OCI-LY7 (cell line): ENCODE data around the gene COBLL1. TPM values are rescaled to one million over a fixed set of nuclear protein-coding genes. Genes with fewer than 3 reads are reported as not detected.

Experiments used
- BruUV-seq: library from RNA; stranded (reverse); fragments of 400-500 nt; replicated peaks from 2 replicates; lab custom pipeline; 2021; lab: Mats Ljungman, UMichigan
- CTCF ChIA-PET: fragments of 300-600 bp; sonication (Branson Sonifier 250); formaldehyde crosslinking; loops from one replicate; lab custom pipeline; 2022; ENCODE audit warnings: antibody characterized with exemption; ENCODE audit not compliant: unreplicated experiment; lab: Charles Lee
- POLR2A ChIA-PET: fragments of 300-600 bp; sonication (Branson Sonifier 250); formaldehyde crosslinking; loops from one replicate; lab custom pipeline; 2022; ENCODE audit warnings: antibody characterized with exemption; lab: Charles Lee
- DNase-seq: peaks from one replicate; pipeline ENCODE4 v3.0.0-alpha.2; 2015; ENCODE audit warnings: low spot score
- H2AFZ ChIP-seq: fragments of 200-600 bp; sonication (generic), shearing (Covaris generic); 2 replicates; pipeline ENCODE4 v1.6.1; 2014; ENCODE audit warnings: mild to moderate bottlenecking, antibody characterized with exemption, low read length, moderate library complexity
- H3K27ac ChIP-seq: fragments of 200-600 bp; sonication (generic); 2 replicates; pipeline ENCODE4 v1.5.1; 2014; ENCODE audit warnings: mixed run types, low read depth, mild to moderate bottlenecking, moderate library complexity, low read length, inconsistent platforms; ENCODE audit not compliant: poor library complexity, severe bottlenecking
- H3K36me3 ChIP-seq: fragments of 200-600 bp; sonication (generic); 2 replicates; pipeline ENCODE4 v1.6.1; 2014; ENCODE audit warnings: mild to moderate bottlenecking, antibody characterized with exemption, low read length, moderate library complexity, mixed read lengths; ENCODE audit not compliant: insufficient read depth
- H3K4me1 ChIP-seq: fragments of 200-600 bp; sonication (generic); 2 replicates; pipeline ENCODE4 v1.5.1; 2014; ENCODE audit warnings: mild to moderate bottlenecking, low read length; ENCODE audit not compliant: insufficient read depth, poor library complexity, severe bottlenecking
- H3K4me2 ChIP-seq: fragments of 200-600 bp; sonication (generic); 2 replicates; pipeline ENCODE4 v1.6.1; 2014; ENCODE audit warnings: mild to moderate bottlenecking, low read length
- H3K4me3 ChIP-seq: fragments of 200-600 bp; sonication (generic); 2 replicates; pipeline ENCODE4 v1.5.1; 2014; ENCODE audit warnings: mild to moderate bottlenecking, low read depth, low read length; ENCODE audit not compliant: poor library complexity, severe bottlenecking
- H3K79me2 ChIP-seq: fragments of 200-600 bp; sonication (generic); 2 replicates; pipeline ENCODE4 v1.6.1; 2016; ENCODE audit warnings: low read depth, mild to moderate bottlenecking, low read length, moderate library complexity, mixed read lengths; ENCODE audit not compliant: insufficient read depth
- H3K9me2 ChIP-seq: fragments of 200-600 bp; sonication (generic); 2 replicates; pipeline ENCODE4 v1.6.1; 2016; ENCODE audit warnings: mild to moderate bottlenecking, low read length, mixed read lengths; ENCODE audit not compliant: insufficient read depth
- H3K9me3 ChIP-seq: fragments of 200-600 bp; sonication (generic); 2 replicates; pipeline ENCODE4 v1.6.1; 2014; ENCODE audit warnings: mild to moderate bottlenecking, mixed run types, low read length, mixed read lengths
- H4K20me1 ChIP-seq: fragments of 200-600 bp; sonication (generic); 2 replicates; pipeline ENCODE4 v1.6.1; 2014; ENCODE audit warnings: mild to moderate bottlenecking, antibody characterized with exemption, low read length, moderate library complexity, mixed read lengths; ENCODE audit not compliant: insufficient read depth
- CTCF ChIP-seq: fragments of 200-600 bp; sonication (generic); conservative IDR thresholded peaks from 2 replicates; pipeline ENCODE4 v1.5.1; 2014; ENCODE audit warnings: mild to moderate bottlenecking, antibody characterized with exemption, low read length, moderate library complexity, mixed read lengths
- EZH2phosphoT487 ChIP-seq: fragments of 200-600 bp; sonication (generic); IDR thresholded peaks from 2 replicates; pipeline ENCODE4 v1.6.1; 2018; ENCODE audit warnings: low read depth, borderline replicate concordance, mild to moderate bottlenecking, mixed run types, antibody characterized with exemption, low read length, moderate library complexity, mixed read lengths
- intact Hi-C: fragments of 100-400 bp; cut with micrococcal nuclease; formaldehyde crosslinking; loops from one replicate; pipeline ENCODE4 v1.10.0; 2022; ENCODE audit not compliant: unreplicated experiment
- total RNA-seq, 2 experiments: library from RNA; depleted of rRNA in 1 of 2; stranded (reverse); fragments of >200 nt in 1 of 2; shearing (Covaris generic) in 1 of 2; gene quantifications; 2 replicates each; pipeline ENCODE4 v1.2.3, GENCODE V29; 2014 to 2022

The COBLL1 gene
- total RNA-seq, 2 experiments from 2014 or later: 0.79 to 40.7 TPM

- POLR2A ChIA-PET: interaction anchor here (0.5 to 1.0 kb wide), 3 partner anchors 24 to 77 kb away, joined by 3 read pairs; no protein-coding TSS in a partner anchor
Measured at GRCh38 chr2:164835302-164835701, 6.3 kb downstream of the COBLL1 start.

GRCh38 chr2:164831887-164832286, 9.7 kb downstream of the COBLL1 start:
- TF ChIP-seq EZH2phosphoT487 (no peak), CTCF (no peak)
- Histone ChIP-seq H2AFZ (no peak overlapping the region), H3K4me1 (no peaks in the 10 kb centered on the region), H3K27ac (no peak overlapping the region), H3K9me2 (no peaks in the 10 kb centered on the region), H3K4me2 (no peak overlapping the region), H3K36me3 (no peaks in the 10 kb centered on the region), H3K9me3 (no peaks in the 10 kb centered on the region), H3K79me2 (no peaks in the 10 kb centered on the region), H3K4me3 (no peak overlapping the region), H4K20me1 (no peaks in the 10 kb centered on the region)
- intact Hi-C loops: no loop called here
- ChIA-PET POLR2A (interaction anchor here (0.7 to 1.5 kb wide), 7 partner anchors 10 to 138 kb away, joined by 3 to 6 read pairs (median 3); partner anchors contain the start of gene COBLL1), CTCF (no interaction called here)
- BruUV-seq: no TSS peak
- no peak for DNase-seq

More at GRCh38 chr2:164835302-164835701, 6.3 kb downstream of the COBLL1 start:
- no peaks in the 10 kb centered on the region for H3K9me2 ChIP-seq
- no peaks in the 10 kb centered on the region for H3K4me1 ChIP-seq
- H3K79me2 ChIP-seq: no peaks in the 10 kb centered on the region
- no peak overlapping the region for H3K4me3 ChIP-seq
- no peak for DNase-seq
- no peaks in the 10 kb centered on the region for H3K9me3 ChIP-seq
- no peak overlapping the region for H3K27ac ChIP-seq
- CTCF ChIA-PET: no interaction called here
- BruUV-seq: no TSS peak
- no peaks in the 10 kb centered on the region for H3K36me3 ChIP-seq
- no peak overlapping the region for H3K4me2 ChIP-seq
- TF ChIP-seq CTCF (no peak), EZH2phosphoT487 (no peak)
- intact Hi-C loops: no loop called here
- H4K20me1 ChIP-seq: no peaks in the 10 kb centered on the region
- H2AFZ ChIP-seq: no peak overlapping the region

- Histone ChIP-seq H3K4me1 (no peaks in the 10 kb centered on the region), H3K4me2 (no peak overlapping the region), H4K20me1 (no peaks in the 10 kb centered on the region), H3K9me3 (no peaks in the 10 kb centered on the region), H3K27ac (no peak overlapping the region), H2AFZ (no peak overlapping the region), H3K9me2 (no peaks in the 10 kb centered on the region), H3K79me2 (no peaks in the 10 kb centered on the region), H3K4me3 (no peak overlapping the region), H3K36me3 (no peaks in the 10 kb centered on the region)
- no peak for DNase-seq
- intact Hi-C loops: no loop called here
- no peak for TF ChIP-seq EZH2phosphoT487
- no peak for TF ChIP-seq CTCF
- CTCF ChIA-PET: no interaction called here
- POLR2A ChIA-PET: interaction anchor here (0.7 to 1.5 kb wide), 5 partner anchors 11 to 138 kb away, joined by 3 to 6 read pairs (median 3); partner anchors contain the start of gene COBLL1
- BruUV-seq: no TSS peak
Measured at GRCh38 chr2:164831180-164831579, 10.4 kb downstream of the COBLL1 start.
